ENCODE results near the gene KCNH6.

DNA sequence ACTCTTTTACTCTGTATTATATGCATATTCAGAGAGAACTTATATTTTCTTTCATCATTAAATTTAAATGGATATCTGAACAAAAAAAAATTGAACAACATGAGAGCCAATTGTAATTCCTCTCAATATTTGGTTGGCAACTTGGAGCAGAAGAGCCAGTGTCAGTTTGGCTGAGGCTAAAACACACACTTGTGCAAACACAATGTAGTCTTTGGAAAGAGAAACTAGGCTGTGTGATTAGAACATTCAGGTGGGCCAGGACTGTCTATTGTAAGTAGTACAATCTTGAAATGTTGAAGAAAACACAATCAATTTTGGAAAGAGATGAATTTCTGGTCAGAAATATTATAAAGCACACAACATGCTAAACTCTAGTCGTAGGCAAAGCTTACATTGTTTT is 44.1 kb downstream of the KCNH6 start:
- TF ChIP-seq GABPB2 (CRISPR knock-in tag; conservative IDR thresholded peaks at IDR 0.05) = no peak
- no peak for TF ChIP-seq NFATC3 (IDR thresholded peaks at IDR 0.05)
- no peak for TF ChIP-seq MTA3 (IDR thresholded peaks at IDR 0.05; ENCODE audit: borderline replicate concordance)
- TF ChIP-seq CTCF (IDR thresholded peaks at IDR 0.05 in 2 of 3, conservative IDR thresholded peaks at IDR 0.05 in 1 of 3; ENCODE audit: insufficient read depth in 2 of 3, low read depth in 1 of 3, low read length in 3 of 3) = no peak
- TF ChIP-seq, protein P1, sequence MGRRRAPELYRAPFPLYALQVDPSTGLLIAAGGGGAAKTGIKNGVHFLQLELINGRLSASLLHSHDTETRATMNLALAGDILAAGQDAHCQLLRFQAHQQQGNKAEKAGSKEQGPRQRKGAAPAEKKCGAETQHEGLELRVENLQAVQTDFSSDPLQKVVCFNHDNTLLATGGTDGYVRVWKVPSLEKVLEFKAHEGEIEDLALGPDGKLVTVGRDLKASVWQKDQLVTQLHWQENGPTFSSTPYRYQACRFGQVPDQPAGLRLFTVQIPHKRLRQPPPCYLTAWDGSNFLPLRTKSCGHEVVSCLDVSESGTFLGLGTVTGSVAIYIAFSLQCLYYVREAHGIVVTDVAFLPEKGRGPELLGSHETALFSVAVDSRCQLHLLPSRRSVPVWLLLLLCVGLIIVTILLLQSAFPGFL (CRISPR knock-in tag; IDR thresholded peaks at IDR 0.05) = no peak
- no peak for TF ChIP-seq HDGF (IDR thresholded peaks at IDR 0.05)
- TF ChIP-seq RNF219 (CRISPR knock-in tag; IDR thresholded peaks at IDR 0.05) = no peak
- TF ChIP-seq YY1 (IDR thresholded peaks at IDR 0.05; ENCODE audit: borderline replicate concordance in 1 of 3, control insufficient read depth in 1 of 3, extremely low read depth in 1 of 3, insufficient read depth in 3 of 3, insufficient read length in 1 of 3, insufficient replicate concordance in 2 of 3, low read depth in 1 of 3, low read length in 2 of 3) = no peak
- no peak for TF ChIP-seq EP400 (IDR thresholded peaks at IDR 0.05)
- TF ChIP-seq SMARCB1 (IDR thresholded peaks at IDR 0.05; ENCODE audit: insufficient read length, low read depth) = no peak
- no peak for TF ChIP-seq MTA2 (IDR thresholded peaks at IDR 0.05; ENCODE audit: low read depth)
- no peak for TF ChIP-seq ZNF507 (tag; conservative IDR thresholded peaks at IDR 0.05)
- no peak for TF ChIP-seq POLR2A (conservative IDR thresholded peaks at IDR 0.05)
